Dedifferentiated amniotic fluid mesenchymal stem cell (primary cell): Measurements from ENCODE around the gene UBE2D3.

Experiments
- DNase-seq: peaks from one replicate; pipeline ENCODE4 v3.0.0-alpha.2; 2016; ENCODE audit errors: extremely low spot score

Gene UBE2D3

GRCh38 chr4:102792361-102792936, 34.9 kb downstream of the UBE2D3 start:
- no peak for DNase-seq

- DNase-seq: no peak
Observed at GRCh38 chr4:102791318-102791835, 36.0 kb downstream of the UBE2D3 start.

GRCh38 chr4:102789317-102789717, 38.0 kb downstream of the UBE2D3 start:
- peak; percentile 34 for DNase-seq

- DNase-seq: no peak
Observed at GRCh38 chr4:102787944-102788343, 39.4 kb downstream of the UBE2D3 start.

GRCh38 chr4:102787096-102787881, 40.1 kb downstream of the UBE2D3 start:
- peak; percentile 60 for DNase-seq

- DNase-seq: no peak
Observed at GRCh38 chr4:102786279-102786678, 41.1 kb downstream of the UBE2D3 start.

- no peak for DNase-seq
Observed at GRCh38 chr4:102783006-102783405, 44.3 kb downstream of the UBE2D3 start.

GRCh38 chr4:102781570-102781969, 45.8 kb downstream of the UBE2D3 start:
- DNase-seq: no peak

GRCh38 chr4:102780476-102781144, 46.7 kb downstream of the UBE2D3 start:
- no peak for DNase-seq

GRCh38 chr4:102779204-102779603, 48.1 kb downstream of the UBE2D3 start:
- DNase-seq: no peak

GRCh38 chr4:102778720-102779119, 48.6 kb downstream of the UBE2D3 start:
- no peak for DNase-seq

- no peak for DNase-seq
Observed at GRCh38 chr4:102775805-102776204, 51.5 kb downstream of the UBE2D3 start.

- DNase-seq: no peak
Observed at GRCh38 chr4:102774254-102774653, 53.1 kb downstream of the UBE2D3 start.

- no peak for DNase-seq
Observed at GRCh38 chr4:102772738-102773340, 54.5 kb downstream of the UBE2D3 start.

- DNase-seq: no peak
Observed at GRCh38 chr4:102764901-102765300, 62.5 kb downstream of the UBE2D3 start.

- no peak for DNase-seq
Observed at GRCh38 chr4:102761906-102762305, 65.4 kb downstream of the UBE2D3 start.

GRCh38 chr4:102761296-102761701, 66.1 kb downstream of the UBE2D3 start:
- no peak for DNase-seq

- peak; percentile 62 for DNase-seq
Observed at GRCh38 chr4:102760645-102761295, 66.6 kb downstream of the UBE2D3 start, which contains the start of gene MANBA. Gene MANBA (minus strand): TSS chr4:102760968. CDS start chr4:102760894, 74 bp downstream.

- DNase-seq: peak; percentile 19
Observed at GRCh38 chr4:102759831-102760644, 67.3 kb downstream of the UBE2D3 start.

GRCh38 chr4:102758241-102759160, 68.8 kb downstream of the UBE2D3 start:
- no peak for DNase-seq
